ENCODE data around the gene OTULINL. TPM values are rescaled to one million over a fixed set of nuclear protein-coding genes. Genes with fewer than 3 reads are reported as not detected.

Gene OTULINL
- total RNA-seq, 2 donors from 2014 or later: 6.2 to 8.9 TPM

DNA sequence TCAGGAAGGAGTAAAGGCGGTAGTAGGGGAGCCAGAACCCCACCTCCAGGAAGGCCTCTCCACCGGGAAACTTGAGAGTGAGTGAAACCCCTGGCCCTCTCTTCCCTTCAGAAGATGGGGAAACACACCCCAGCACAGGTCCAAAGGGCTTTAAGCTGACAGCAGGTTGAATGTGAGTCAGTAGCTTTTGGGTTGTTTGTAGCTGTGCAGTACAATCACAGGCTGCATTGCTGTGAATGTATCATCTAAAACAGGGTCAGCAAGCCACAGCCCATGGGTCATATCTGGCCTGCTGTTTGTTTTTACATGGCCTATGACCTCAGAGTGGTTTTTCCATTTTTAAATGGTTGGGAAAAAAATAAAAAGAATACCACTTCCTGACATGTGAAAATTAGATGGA, 10.0 kb downstream of the OTULINL start:
- no peak for DNase-seq
- Mint-ChIP-seq H3K4me1 (peaks cover 6% of the 10 kb centered on the region), H3K36me3 (ENCODE audit: low read depth) (peaks cover under 1% of the 10 kb centered on the region), H3K27me3 (ENCODE audit: insufficient read depth) (no peaks in the 10 kb centered on the region), H3K27ac (no peak overlapping the region), H3K9me3 (peaks cover 4% of the 10 kb centered on the region), H3K4me3 (no peak overlapping the region)
- Histone ChIP-seq H3K36me3 (ENCODE audit: control insufficient read depth, insufficient read depth, low read length) (no peaks in the 10 kb centered on the region), H3K27ac (ENCODE audit: low read depth, low read length) (no peak overlapping the region), H3K4me3 (ENCODE audit: low read length) (no peak overlapping the region), H3K9me3 (ENCODE audit: control insufficient read depth, low read length) (no peaks in the 10 kb centered on the region), H3K27me3 (ENCODE audit: control insufficient read depth, insufficient read depth, low read length, poor library complexity, severe bottlenecking) (no peaks in the 10 kb centered on the region), H3K4me1 (ENCODE audit: control insufficient read depth, insufficient read depth, low read length) (no peaks in the 10 kb centered on the region), H3K9ac (ENCODE audit: extremely low read depth, low read length, poor library complexity, severe bottlenecking) (no peak overlapping the region)
- TF ChIP-seq, protein P1, sequence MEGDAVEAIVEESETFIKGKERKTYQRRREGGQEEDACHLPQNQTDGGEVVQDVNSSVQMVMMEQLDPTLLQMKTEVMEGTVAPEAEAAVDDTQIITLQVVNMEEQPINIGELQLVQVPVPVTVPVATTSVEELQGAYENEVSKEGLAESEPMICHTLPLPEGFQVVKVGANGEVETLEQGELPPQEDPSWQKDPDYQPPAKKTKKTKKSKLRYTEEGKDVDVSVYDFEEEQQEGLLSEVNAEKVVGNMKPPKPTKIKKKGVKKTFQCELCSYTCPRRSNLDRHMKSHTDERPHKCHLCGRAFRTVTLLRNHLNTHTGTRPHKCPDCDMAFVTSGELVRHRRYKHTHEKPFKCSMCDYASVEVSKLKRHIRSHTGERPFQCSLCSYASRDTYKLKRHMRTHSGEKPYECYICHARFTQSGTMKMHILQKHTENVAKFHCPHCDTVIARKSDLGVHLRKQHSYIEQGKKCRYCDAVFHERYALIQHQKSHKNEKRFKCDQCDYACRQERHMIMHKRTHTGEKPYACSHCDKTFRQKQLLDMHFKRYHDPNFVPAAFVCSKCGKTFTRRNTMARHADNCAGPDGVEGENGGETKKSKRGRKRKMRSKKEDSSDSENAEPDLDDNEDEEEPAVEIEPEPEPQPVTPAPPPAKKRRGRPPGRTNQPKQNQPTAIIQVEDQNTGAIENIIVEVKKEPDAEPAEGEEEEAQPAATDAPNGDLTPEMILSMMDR (conservative IDR thresholded peaks at IDR 0.05): no peak
- 97 to 100% methylated on average over 2 of the region's 2 CpGs for WGBS, 2 experiments (ENCODE audit: insufficient coverage in 1 of 2, insufficient read length in 1 of 2)

DNA sequence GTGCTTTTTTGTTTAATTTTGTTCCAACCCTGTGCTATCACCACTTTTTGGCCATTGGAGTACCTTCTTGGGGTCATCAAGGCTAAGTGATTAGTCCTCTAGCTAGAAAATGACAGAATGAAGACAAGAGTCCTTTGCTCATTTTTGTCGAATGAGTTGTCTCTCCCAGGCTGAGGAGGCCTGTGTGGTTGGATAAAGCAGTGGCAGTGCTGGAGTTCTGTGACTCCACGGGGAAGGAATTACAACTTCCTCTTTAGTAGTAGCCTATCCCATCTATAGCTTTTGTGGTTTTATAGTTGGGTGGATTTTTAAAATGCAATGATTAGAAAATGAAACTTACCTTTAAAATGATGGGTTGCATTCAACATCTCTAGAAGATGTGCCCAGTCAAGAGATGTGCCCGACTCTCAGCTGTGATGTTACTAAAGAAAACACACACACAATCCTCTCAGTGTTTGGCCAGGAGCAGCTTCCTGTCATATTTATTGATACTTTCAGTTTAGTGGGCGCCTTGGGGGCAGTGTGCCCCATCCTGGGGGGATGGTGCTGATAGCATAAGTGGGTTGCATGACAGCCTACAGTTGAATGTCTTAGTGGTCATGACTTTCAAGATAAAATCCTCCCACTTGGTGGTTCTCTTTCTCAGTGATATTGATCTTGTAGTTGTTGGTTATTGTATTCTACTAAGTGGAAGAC, 11.9 kb downstream of the OTULINL start:
- Histone ChIP-seq H3K4me3 (ENCODE audit: low read length) (no peak overlapping the region), H3K36me3 (ENCODE audit: control insufficient read depth, insufficient read depth, low read length) (no peaks in the 10 kb centered on the region), H3K9me3 (ENCODE audit: control insufficient read depth, low read length) (no peaks in the 10 kb centered on the region), H3K9ac (ENCODE audit: extremely low read depth, low read length, poor library complexity, severe bottlenecking) (no peak overlapping the region), H3K4me1 (ENCODE audit: control insufficient read depth, insufficient read depth, low read length) (no peaks in the 10 kb centered on the region), H3K27me3 (ENCODE audit: control insufficient read depth, insufficient read depth, low read length, poor library complexity, severe bottlenecking) (no peaks in the 10 kb centered on the region), H3K27ac (ENCODE audit: low read depth, low read length) (no peak overlapping the region)
- H3K36me3 Mint-ChIP-seq (ENCODE audit: low read depth): peaks cover 3% of the 10 kb centered on the region
- TF ChIP-seq, protein P1 (conservative IDR thresholded peaks at IDR 0.05): no peak
- no peak overlapping the region for H3K27ac Mint-ChIP-seq
- H3K9me3 Mint-ChIP-seq: no peaks in the 10 kb centered on the region
- no peak for DNase-seq
- H3K27me3 Mint-ChIP-seq (ENCODE audit: insufficient read depth): no peaks in the 10 kb centered on the region
- H3K4me3 Mint-ChIP-seq: no peak overlapping the region
- H3K4me1 Mint-ChIP-seq: peaks cover 6% of the 10 kb centered on the region
- 93% methylated on average over 3 of the region's 4 CpGs; no CpG with 5 or more reads in 1 of the 2 experiments for WGBS, 2 experiments (ENCODE audit: insufficient coverage in 1 of 2, insufficient read length in 1 of 2)

DNA sequence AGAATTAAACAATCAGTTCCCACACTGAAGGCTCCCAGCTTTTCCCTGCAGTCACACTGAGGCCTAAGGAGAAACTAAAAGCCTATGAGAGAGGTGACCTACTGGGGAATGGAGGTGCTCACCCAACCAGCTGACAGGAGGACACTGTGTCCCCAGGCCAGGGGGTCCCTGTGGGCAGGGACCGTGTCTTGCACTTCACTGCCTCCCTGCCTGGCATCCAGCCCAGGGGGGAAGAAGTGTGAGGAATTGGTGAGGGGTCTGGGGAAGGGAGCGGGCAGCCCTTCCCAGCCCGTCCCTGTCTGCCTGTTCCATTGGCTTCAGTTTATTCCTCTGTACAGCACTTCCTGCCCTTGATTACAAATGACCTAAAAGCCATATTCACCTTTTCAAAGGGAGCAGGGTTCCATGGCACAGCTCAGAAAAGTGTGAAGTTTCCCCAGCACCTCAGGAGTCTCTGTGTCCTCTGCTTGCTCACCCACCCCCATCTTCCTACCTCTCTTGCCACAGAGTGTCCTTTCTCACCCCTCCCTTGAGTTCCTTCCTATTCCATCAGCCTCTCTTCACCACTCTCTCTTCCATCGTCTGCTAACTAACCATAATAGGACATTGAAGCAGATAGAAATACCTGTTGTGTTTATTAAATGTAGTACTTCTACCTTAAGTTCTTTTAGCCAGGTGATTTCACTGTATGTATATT, 12.9 kb downstream of the OTULINL start:
- Mint-ChIP-seq H3K36me3 (ENCODE audit: low read depth) (peaks cover 3% of the 10 kb centered on the region), H3K4me1 (no peaks in the 10 kb centered on the region), H3K27me3 (ENCODE audit: insufficient read depth) (no peaks in the 10 kb centered on the region), H3K27ac (no peak overlapping the region), H3K9me3 (no peaks in the 10 kb centered on the region), H3K4me3 (no peak overlapping the region)
- Histone ChIP-seq H3K4me1 (ENCODE audit: control insufficient read depth, insufficient read depth, low read length) (no peaks in the 10 kb centered on the region), H3K9me3 (ENCODE audit: control insufficient read depth, low read length) (no peaks in the 10 kb centered on the region), H3K27ac (ENCODE audit: low read depth, low read length) (no peak overlapping the region), H3K9ac (ENCODE audit: extremely low read depth, low read length, poor library complexity, severe bottlenecking) (no peak overlapping the region), H3K27me3 (ENCODE audit: control insufficient read depth, insufficient read depth, low read length, poor library complexity, severe bottlenecking) (no peaks in the 10 kb centered on the region), H3K36me3 (ENCODE audit: control insufficient read depth, insufficient read depth, low read length) (no peaks in the 10 kb centered on the region), H3K4me3 (ENCODE audit: low read length) (no peak overlapping the region)
- TF ChIP-seq, protein P1 (conservative IDR thresholded peaks at IDR 0.05): no peak
- DNase-seq: no peak
- WGBS, 2 experiments (ENCODE audit: insufficient coverage in 1 of 2, insufficient read length in 1 of 2): 81% methylated on average over 4 of the region's 4 CpGs; no CpG with 5 or more reads in 1 of the 2 experiments
